HG02852 (cell line): ENCODE results near the gene OMD.

ENCODE experiments used
- ATAC-seq: cut with Tn5 transposase; IDR thresholded peaks from one replicate; pipeline ENCODE4 v1.9.1; 2021; ENCODE audit warnings: mild to moderate bottlenecking, moderate library complexity; ENCODE audit not compliant: unreplicated experiment

OMD gene

DNA sequence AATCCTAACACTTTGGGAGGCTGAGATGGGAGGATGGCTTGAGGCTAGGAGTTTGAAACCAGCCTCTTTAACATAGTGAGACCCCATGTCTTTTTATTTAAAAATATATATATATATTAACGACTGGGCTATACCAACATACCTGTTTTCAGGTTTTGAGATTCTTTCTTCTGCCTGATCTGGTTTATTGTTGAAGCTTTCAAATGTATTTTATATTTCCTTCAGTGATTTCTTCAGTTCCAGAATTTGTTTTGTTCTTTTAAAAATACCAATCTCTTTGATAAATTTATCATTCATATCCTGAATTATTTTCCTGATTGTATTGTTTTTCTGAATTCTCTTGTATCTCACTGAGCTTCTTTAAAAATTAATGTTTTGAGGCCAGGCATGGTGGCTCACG is 51.1 kb downstream of the OMD start:
- ATAC-seq, result no peak

DNA sequence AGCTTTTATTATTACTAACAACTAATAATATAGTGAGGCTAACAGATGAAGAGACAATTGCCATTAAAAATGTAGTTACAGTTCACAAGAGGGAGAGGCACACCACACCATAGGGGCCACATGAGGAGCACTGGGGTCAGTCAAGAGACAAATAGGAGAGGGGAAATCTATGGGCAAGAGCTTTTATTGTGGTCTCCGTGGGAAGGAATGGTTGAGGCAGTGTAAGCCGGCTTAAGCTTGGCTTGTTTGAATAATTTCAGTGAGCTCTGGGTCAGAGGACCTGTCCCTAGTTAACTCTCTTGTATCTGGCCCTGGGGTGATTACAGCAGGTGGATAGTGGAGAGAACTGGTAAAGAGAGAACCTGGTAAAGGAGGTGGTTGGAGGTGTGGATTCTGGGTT is 55.2 kb downstream of the OMD start:
- no peak for ATAC-seq
